HG02588 (cell line): ENCODE results near the gene SHOX.
"Not testable (repeated sequence)": the region's sequence is repeated elsewhere in the genome, so short reads cannot be mapped to it uniquely, and the experiment has no call there.

Experiments used
- ATAC-seq: cut with Tn5 transposase; IDR thresholded peaks from one replicate; pipeline ENCODE4 v1.9.1; 2021; ENCODE audit warnings: mild to moderate bottlenecking, moderate library complexity; ENCODE audit not compliant: unreplicated experiment

Gene SHOX

DNA sequence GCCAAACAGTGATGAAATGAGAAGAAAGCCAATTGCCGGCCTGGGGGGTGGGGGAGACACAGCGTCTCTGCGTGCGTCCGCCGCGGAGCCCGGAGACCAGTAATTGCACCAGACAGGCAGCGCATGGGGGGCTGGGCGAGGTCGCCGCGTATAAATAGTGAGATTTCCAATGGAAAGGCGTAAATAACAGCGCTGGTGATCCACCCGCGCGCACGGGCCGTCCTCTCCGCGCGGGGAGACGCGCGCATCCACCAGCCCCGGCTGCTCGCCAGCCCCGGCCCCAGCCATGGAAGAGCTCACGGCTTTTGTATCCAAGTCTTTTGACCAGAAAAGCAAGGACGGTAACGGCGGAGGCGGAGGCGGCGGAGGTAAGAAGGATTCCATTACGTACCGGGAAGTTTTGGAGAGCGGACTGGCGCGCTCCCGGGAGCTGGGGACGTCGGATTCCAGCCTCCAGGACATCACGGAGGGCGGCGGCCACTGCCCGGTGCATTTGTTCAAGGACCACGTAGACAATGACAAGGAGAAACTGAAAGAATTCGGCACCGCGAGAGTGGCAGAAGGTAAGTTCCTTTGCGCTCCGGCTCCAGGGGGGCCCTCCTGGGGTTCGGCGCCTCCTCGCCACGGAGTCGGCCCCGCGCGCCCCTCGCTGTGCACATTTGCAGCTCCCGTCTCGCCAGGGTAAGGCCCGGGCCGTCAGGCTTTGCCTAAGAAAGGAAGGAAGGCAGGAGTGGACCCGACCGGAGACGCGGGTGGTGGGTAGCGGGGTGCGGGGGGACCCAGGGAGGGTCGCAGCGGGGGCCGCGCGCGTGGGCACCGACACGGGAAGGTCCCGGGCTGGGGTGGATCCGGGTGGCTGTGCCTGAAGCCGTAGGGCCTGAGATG is at the start of gene SHOX:
Gene SHOX (plus strand): TSS at position 180 of the 885 bp plus-strand sequence. CDS start 107 bp downstream, at position 287.
- ATAC-seq: no peak

DNA sequence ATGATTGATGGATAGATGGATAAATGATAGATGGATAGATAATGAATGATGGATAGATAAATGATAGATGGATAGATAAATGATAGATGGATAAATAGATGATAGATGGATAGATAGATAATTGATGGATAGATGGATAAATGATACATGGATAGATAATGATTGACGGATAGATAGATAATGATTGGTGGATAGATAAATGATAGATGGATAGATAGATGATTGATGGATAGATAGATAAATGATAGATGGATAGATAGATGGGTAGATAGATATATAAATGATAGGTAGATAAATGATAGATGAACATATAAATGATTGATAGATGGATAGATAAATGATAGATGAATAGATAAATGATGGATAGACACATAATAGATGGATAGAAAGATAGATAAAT is 49.5 kb upstream of the SHOX start:
- ATAC-seq: no peak

DNA sequence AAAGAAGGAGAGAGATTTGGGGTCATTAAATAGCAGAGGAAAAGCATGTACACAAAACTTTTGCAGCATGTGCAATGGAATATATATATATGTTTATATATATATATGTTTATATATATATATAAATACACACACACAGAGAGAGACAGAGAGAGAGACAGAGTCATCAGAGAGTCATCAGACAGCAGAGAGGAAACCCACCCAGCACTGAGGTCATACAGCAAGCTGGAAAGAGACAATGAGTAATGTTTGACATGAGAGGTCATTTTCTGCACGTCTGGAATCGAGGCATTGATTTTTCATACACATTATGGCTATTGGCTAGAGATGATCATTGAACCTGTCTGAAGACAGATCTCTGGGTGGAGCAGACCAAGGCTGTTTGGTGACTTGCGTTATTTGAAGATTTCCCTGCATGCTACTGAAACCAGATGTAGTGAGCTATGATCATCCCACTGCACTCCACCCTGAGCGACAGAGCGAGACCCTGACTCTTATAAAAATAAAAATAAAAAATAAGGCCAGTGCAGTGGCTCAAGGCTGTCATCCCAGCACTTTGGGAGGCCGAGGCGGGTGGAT is 48.8 kb upstream of the SHOX start:
- no peak for ATAC-seq

DNA sequence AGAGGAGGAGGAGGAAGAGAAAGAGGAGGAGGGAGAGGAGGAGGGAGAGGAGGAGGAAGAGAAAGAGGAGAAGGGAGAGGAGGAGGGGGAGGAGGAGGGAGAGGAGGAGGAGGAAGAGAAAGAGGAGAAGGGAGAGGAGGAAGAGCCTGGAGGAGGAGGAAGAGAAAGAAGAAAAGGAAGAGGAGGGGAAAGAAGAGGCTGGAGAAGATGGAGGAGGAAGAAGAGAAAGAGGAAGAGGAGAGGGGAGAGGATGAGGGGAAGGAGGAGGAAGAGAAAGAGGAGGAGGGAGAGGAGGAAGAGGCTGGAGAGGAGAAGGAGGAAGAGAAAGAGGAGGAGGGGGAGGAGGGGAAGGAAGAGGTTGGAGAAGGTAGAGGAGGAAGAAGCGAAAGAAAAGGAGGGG is 46.0 kb upstream of the SHOX start:
- no peak for ATAC-seq

DNA sequence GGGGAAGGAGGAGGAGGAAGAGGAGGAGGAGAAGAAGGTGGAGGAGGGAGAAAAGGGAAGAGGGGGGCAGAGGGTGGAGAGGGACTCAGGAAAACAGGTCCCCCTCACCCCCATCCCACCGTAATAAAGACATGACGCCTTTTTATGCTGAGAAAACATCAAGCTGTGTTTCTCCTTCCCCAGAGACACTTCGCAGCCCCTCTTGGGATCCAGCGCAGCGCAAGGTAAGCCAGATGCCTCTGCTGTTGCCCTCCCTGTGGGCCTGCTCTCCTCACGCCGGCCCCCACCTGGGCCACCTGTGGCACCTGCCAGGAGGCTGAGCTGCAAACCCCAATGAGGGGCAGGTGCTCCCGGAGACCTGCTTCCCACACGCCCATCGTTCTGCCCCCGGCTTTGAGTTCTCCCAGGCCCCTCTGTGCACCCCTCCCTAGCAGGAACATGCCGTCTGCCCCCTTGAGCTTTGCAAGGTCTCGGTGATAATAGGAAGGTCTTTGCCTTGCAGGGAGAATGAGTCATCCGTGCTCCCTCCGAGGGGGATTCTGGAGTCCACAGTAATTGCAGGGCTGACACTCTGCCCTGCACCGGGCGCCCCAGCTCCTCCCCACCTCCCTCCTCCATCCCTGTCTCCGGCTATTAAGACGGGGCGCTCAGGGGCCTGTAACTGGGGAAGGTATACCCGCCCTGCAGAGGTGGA is 45.3 kb upstream of the SHOX start:
- ATAC-seq: no peak

DNA sequence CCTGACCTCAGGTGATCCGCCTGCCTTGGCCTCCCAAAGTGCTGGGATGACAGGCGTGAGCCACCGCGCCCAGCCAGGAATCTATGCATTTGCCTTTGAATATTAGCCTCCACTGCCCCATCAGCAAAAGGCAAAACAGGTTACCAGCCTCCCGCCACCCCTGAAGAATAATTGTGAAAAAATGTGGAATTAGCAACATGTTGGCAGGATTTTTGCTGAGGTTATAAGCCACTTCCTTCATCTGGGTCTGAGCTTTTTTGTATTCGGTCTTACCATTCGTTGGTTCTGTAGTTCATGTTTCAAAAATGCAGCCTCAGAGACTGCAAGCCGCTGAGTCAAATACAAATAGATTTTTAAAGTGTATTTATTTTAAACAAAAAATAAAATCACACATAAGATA is 44.2 kb upstream of the SHOX start:
- ATAC-seq: no peak

DNA sequence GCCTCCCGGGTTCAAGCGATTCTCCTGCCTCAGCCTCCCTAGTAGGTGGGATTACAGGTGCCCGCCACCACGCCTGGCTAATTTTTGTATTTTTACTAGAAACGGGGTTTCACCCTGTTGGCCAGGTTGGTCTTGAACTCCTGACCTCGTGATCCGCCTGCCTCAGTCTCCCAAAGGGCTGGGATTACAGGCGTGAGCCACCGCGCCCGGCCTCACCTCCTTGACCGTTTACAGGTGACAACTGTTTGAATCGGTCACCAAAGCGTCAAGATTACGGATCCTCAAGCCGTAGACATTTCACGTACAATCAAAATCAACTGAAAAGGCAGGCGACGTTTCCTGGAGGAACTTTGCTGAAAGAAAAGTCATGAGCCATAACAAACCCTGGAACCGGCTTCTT is 41.3 kb upstream of the SHOX start:
- ATAC-seq: not testable (repeated sequence)

GRCh38 chrX:590693-591404 is 39.7 kb upstream of the SHOX start:
- ATAC-seq: no peak

- ATAC-seq: no peak
Observed at GRCh38 chrX:599837-600715, 30.5 kb upstream of the SHOX start.

- not testable (repeated sequence) for ATAC-seq
Observed at GRCh38 chrX:603029-603428, 27.6 kb upstream of the SHOX start.

DNA sequence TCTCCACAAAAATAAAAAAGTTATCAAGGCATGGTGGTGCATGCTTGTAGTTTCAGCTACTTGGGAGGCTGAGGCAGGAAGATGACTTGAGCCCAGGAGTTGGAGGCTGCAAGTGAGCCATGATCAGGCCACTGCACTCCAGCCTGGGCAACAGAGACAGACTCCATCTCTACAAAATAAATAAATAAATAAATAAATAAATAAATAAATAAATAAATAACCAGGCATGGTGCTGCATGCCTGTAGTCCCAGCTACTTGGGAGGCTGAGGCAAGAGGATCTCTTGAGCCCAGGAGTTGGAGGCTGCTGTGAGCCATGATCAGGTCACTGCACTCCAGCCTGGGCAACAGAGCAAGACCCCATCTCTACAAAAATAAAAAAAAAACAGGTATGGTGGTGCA is 26.0 kb upstream of the SHOX start:
- not testable (repeated sequence) for ATAC-seq

DNA sequence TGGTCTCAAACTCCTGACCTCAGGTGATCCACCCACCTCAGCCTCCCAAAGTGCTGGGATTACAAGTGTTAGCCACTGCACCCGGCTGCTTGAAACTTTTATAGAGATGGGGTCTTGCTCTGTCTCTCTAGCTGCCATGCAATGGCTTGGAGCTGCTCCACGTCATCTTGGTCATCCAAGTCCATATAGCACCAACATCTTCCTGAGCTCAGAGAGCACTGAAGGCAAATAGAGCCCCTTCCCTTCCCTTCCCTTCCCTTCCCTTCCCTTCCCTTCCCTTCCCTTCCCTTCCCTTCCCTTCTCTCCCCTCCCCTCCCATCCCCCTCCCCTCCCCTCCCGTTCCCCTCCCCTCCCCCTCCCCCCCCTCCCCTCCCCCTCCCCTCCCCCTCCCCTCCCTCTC is 22.5 kb upstream of the SHOX start:
- not testable (repeated sequence) for ATAC-seq

GRCh38 chrX:614136-614535 is 16.5 kb upstream of the SHOX start:
- ATAC-seq: no peak

DNA sequence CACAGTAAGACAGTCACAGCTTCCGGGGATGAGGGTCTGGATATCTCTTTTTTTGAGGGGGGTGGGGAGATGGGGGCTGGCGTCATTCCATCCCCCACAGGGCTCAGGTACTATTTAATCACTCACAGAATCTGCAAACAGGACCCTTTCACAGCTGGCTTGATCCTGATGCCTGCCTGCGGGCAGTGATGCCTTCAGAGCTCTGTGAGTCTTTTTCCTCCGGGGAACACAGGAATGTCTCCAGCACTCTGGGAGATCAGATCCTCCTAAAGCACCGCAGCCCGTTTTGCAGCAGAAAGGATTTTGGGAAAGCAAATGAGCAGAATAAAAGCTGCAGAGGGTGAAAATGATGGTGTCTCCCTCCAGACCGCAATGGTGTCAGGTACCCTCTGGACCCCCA is 13.2 kb upstream of the SHOX start:
- no peak for ATAC-seq

- no peak for ATAC-seq
Observed at GRCh38 chrX:617891-618290, 12.7 kb upstream of the SHOX start.

GRCh38 chrX:618304-618703 is 12.3 kb upstream of the SHOX start:
- not testable (repeated sequence) for ATAC-seq

GRCh38 chrX:618761-619450 is 11.7 kb upstream of the SHOX start:
- no peak for ATAC-seq

GRCh38 chrX:619451-619811 is 11.2 kb upstream of the SHOX start:
- no peak for ATAC-seq

- no peak for ATAC-seq
Observed at GRCh38 chrX:619812-620531, 10.6 kb upstream of the SHOX start.
